Activated naive CD4-positive, alpha-beta T cell (primary cell): ENCODE measurements around the gene MAP3K14.
"Not testable (repeated sequence)": the region's sequence is repeated elsewhere in the genome, so short reads cannot be mapped to it uniquely, and the experiment has no call there.

Experiments
- DNase-seq, 4 experiments: peaks; one replicate each; lab custom pipeline; 2025; lab: John Stamatoyannopoulos, UW

MAP3K14 gene

DNA sequence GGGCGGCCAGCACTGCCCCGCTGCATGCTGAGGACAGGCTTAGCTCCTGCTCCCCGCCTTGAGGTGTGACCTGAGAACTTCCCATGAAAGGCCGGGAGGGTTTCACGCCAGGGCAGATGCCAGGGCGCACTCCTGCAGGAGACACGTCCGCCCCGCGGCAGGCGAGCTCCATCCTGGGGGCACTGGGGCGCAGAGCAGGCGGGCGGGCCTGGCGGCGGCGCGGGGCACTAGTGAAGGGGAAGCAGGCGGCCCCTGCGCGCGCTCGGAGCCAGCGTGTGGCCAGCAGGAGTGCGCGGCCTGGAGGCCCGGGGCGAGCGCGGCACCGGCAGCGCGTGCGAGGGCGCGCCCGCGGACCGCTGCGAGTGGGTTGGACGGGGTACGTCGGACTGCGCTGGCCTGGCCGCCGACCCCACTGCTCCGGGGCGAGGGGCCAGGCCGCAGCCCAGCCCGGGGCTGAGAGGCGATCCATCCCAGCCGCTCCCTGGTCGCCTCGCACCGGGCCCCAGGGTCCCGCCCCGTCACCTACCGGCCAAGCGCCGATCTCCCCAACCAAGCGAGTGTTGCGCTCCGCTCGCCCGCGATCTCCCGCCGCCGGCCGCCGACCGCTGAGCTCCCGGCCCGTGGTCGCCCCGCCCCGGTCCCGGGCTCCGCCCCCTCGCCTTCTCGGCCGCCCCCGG lies at the start of gene MAP3K14:
TSS of gene MAP3K14 (minus strand) at position 587 of the 677 bp plus-strand sequence. CDS start 26,275 bp downstream, outside the sequence.
- DNase-seq, result peak; percentile 24 to 66 (median 46)

DNA sequence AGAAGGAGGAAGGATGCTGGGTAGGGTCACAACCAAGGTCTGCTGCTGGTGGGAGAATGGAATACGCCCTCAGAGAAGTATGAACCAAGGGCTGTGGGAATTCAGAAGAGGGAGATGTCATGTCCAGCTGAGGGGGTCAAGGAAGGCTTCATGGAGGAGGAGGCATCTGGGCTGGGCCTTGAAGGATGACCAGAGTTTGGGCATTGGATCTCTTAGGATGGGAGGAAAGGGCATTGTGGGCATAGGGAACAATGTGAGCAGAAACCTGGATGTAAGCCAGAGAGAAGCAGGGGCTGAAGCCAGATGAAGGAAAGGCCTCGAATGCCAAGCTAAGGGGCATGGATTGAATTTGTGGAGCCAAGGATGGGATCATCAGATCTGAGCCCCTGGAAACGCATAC lies 49.2 kb upstream of the MAP3K14 start:
- no peak for DNase-seq

DNA sequence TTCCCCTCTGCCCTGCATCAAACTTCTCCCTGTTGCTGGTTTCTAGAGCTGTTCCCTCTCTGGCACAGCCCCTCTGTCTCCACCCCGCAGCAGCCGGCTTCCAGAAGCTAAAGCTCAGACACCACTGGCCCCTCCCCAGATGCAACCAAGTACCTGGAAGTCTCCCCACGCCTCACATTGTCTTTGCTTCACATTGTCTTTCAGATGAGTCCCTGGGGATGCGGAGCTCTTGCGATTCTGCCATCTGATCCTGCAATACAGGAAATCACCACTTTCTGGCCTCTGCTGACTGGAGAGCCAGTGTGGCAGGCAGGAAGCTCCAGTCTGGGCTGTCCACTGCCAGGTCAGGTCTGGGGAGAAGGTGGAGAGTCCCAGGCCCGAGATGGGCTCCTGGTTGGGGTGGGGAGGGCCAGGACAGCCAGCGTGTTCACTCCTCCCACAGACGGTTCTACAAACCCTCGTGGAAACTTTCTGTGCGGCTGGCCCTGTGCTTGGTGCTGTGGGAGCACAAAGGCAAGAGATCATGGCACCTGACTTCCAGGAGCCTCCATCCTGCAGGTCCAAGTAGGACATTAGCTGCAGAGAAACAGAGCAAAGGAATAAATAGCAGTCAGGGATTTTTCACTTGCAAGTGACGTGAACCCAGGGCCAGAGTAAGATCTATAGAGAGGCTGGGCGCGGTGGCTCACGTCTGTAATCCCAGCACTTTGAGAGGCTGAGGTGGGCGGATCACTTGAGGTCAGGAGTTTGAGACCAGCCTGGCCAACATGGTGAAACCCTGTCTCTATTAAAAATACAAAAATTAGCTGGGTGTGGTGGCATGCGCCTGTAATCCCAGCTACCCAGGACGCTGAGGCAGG lies 47.9 kb upstream of the MAP3K14 start:
- no peak for DNase-seq

DNA sequence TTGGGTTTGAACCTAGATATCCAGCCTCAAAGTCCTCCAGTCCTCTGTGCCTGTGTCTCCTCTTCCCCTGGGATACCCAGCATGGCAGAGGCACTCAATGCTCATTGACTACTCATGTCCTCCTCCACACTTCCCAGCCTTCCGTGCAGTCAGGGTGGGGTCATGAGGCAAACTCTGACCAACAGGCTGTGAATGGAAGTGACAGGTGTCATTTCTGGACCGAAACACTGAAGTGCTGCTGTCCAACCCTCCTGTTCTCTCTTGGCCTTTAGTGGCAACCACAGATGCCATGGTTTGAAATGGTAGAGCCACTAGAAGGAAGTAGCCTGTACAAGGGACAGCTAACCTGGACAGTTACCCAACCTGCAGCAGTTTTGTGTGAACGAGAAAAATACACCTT lies 46.7 kb upstream of the MAP3K14 start:
- no peak for DNase-seq

DNA sequence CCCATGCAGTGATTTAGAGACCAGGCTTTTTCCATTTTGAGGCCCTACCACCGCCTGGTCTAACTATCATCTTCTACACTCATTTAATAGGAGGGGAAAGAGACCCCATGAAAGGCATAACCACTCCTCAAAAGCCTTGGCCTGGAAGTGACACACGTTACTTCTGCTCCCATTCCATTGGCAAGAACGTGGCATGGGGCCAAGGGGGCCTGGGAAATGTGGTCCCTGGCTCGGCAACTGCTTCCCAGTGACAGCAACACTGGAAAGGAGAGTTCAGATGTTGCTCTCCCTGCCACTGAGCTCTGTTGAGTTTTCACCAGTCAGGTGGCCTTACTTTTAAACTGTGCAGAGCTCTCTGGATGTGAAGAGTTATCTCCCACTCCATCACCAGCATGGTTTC lies 45.2 kb upstream of the MAP3K14 start:
- no peak for DNase-seq

DNA sequence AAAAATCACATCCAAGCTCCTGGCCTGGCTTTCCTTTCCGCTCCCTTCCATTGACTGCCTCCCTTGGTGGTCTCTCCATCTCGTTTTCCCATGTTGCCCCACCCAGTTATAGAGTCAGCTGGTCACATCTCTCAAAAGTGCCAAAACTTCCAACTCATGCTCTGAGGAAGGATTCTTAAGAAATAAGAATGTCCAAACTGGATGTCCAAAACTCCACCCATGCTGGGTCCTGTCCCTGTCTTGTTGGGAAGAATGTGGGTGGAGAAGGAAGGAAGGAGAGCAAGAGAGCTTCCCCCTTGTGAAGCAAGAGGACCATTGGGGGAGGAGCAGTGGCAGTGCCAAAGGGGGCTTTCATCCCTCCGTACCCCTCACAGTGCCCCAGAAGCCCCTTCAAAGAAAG lies 44.6 kb upstream of the MAP3K14 start:
- no peak for DNase-seq

DNA sequence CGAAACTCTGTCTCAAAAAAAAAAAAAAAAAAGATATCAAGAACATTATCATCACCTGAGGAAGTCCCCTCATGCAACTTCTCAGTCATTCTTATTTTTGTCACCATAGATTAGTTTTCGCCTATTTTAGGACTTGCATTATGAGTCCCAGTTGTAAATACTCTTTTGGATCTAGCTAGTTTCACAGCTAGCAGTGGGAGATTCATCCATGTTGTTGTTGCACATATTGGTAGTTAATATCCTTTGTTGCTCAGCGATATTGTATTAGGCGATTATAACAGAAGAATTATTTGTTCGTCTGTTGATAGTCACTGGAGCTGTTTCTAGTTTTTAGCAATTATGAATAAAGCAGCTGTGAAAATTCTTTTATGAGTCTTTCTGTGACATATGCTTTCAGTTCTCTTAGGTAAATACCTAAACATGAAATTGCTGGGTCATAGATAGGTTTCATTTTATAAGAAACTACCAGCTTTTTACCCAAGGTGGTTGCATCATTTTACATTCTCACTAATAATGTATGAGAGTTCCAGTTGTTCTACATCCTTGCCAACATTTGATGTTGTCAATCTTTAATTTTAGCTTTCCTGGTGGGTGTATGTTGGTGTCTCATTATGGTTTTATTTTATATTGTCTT lies 40.7 kb upstream of the MAP3K14 start:
- no peak for DNase-seq

DNA sequence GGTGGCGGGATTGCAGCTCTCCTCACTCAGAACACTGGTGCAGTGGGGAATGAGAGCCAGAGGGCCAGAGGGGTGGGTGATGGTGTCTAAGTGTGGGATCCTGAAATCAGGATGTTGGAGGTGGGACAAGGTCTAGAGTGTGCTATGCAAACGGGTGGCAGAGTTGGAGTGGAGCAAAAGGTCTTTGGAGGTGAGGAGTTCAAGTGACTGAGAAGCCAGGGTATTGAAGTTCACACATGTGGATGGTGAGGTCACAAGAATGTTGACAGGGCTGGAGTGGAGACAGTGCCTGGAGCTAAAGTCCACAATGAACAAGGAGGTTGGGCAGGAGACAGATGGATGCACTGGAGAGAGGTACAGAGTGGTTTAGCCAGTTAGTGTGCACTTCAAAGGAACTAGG lies 38.3 kb upstream of the MAP3K14 start:
- no peak for DNase-seq

DNA sequence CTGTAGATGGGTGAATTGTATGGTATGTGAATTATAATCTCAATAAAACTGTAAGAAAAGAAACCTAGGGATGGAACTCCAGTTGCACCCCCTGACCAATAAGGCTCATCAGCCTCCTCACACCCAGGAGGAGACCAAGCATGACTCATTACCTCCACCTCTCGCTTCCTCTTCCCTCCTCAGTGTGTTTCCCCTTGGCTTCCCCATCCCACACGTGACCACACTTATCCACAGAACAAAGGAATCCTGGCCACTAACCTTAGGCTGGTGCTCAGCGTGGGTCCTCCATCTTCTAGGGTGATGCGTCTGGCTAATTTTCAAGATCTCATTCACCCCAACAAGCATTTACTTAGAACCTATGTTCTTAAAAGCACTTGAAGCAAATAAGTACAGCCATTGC lies 36.2 kb upstream of the MAP3K14 start:
- no peak for DNase-seq

DNA sequence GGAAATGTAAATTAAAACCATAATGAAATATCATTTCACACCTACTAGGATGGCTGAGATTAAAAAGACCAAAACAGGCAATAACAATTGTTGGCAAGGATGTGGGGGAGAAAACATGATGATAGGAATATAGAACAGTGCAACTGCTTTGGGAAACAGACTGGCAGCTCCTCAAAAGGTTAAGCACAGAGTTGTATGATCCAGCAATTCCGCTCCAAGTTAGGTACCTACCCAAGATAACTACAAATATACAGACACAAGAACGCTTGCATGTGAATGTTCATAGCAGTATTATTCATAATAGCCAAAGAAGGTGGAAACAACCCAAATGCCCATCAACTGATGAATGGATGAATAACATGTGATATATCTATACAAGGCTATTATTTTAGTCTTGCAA lies 35.0 kb upstream of the MAP3K14 start:
- DNase-seq, result no peak

DNA sequence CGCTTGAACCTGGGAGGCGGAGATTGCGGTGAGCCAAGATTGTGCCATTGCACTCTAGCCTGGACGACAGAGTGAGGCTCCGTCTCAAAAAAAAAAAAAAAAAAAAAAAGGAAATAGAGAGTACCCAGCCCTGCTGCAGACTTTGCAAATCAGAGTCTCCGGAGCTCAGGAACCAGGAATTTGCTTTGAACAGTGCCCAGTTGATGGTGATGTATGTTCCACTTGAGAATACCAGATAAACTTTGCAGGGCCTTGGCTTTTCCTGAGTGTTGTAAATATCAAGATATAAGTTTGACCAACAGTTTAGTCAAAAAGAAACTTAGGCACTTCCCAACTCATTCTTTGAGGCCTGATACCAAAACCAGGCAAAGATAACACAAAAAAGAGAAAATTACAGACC lies 30.6 kb upstream of the MAP3K14 start:
- no peak for DNase-seq

DNA sequence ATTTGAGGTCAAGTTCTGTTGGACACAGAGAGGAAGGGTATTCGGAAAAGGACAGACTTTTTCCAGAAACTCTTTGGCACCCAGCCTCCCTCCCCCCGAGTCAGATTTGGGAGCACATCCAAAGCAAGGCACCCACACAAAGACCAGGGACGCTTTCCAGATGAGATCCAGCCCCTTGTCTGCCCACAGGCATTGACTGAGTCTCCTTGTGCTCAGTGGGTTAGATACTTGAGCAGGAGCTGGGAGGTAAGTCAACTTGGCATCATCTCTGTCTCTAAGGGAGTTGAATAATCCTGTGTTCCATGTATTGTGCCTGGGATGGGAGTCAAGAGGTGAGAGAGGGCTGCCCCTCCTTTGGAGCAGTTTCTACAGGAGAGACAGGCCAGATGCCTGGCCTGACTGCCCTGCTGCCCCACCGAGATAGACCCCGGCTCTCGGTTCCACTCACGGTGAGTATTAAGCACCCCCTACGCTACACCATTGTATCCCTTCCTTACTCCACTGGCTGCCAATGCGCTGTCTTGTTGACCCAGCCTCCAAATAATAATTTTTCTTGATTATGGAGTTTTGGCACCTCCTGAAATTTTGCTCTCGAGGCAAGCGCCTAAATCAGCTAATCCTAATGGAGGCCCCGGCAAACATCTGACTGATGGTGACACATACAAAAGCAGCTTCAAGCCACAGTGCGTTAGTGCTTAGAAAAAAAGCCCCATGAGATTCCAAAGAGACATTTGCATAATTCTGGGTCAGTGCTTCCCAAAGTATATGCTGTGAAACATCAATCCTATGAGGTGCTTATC lies 29.6 kb upstream of the MAP3K14 start:
- DNase-seq, result no peak

DNA sequence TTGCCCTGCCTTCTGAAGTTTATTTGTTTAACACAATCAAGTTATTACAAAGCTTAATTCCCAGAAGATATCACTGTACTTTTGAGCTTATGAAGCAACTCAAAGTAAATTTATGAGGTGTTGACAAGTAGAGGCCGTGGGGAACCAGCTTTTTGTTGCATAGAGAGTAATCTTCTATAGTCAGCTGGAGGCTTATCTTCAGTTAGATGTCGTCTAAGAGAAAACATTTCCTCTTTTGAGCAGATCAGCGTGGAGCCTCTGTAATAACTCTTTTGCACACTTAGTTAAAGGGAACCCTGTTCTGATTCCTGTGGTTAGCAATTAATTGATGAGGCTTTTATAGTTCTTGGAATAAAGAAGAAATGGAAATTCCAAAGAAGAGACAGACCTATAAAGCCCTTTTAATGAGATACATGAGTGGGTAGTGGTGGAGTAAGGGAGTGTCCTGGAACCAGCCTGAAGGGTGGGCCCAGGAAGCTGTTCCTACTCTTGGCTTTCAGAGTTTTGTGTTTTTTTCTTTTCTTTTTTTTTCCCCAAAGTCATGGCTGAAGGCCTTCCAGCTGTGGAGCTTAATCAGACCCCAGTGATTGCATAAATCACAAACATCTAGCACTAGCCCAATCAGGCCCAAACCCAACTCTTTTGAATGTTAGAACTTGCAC lies 28.9 kb upstream of the MAP3K14 start:
- DNase-seq, result no peak

DNA sequence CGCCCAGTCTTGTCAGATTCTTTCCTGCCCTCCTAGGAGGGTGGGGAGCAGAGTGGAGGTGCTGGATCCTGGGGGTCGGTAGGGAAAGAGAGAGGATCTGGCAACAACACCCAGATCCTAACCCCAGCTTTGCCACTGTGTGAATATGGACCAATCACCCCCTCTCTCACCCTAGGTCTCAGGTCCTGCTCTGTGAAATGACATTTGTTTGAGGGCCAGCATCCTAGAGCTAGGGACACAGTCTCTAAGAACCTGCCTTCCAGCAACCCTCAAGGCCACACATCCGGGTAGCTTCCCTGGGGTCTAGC lies 28.4 kb upstream of the MAP3K14 start:
- no peak for DNase-seq

DNA sequence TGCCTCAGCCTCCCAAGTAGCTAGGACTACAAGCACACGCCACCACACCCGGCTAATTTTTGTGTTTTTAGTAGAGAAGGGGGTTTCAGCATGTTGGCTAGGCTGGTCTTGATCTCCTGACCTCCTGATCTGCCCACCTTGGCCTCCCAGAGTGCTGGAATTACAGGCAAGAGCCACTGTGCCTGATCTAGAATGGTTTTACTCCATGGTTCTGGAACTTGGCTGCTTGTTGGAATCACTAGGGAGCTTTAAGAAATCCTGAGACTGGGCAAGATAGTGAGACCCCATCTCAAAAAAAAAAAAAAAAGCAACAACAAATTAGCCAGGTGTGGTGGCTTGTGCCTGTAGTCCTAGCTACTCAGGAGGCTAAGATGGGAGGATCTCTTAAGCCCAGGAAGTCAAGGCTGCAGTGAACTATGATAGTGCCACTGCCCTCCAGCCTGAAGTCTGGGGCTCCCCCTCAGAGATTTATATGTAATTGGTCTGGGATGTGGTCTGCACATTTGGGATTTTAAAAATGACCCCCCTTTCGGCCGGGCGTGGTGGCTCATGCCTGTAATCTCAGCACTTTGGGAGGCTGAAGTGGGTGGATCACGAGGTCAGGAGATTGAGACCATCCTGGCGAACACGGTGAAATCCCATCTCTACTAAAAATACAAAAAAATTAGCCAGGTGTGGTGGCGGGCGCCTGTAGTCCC lies 27.3 kb upstream of the MAP3K14 start:
- not testable (repeated sequence) for DNase-seq

DNA sequence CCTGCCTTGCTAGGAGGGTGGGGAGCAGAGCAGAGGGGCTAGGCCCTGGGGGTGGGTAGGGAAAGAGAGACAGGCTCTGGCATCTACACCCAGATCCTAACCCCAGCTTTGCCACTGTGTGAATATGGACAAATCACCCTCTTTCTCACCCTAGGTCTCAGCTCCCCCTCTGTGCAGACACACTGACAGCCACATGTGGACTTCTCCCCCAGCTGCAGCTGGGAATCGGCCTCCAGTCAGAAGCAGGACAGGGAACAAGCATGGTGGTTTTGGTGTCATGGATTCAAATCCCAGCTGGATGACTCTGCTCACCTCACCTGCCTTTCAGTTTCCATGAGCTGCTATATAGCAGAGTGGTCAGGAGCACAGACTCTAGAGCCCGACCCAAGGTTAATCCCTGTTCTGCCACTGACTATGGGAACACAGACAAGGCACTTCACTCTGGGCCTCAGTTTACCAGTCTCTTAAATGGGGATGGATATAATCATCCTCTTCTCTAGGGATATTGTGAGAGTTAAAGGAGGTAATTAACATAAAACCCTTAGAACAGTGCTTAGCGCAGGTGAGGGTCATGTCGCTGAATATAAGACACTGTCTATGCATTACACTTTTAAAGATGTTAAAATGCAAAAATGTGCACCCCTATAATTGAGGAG lies 26.2 kb upstream of the MAP3K14 start:
- DNase-seq, result no peak

DNA sequence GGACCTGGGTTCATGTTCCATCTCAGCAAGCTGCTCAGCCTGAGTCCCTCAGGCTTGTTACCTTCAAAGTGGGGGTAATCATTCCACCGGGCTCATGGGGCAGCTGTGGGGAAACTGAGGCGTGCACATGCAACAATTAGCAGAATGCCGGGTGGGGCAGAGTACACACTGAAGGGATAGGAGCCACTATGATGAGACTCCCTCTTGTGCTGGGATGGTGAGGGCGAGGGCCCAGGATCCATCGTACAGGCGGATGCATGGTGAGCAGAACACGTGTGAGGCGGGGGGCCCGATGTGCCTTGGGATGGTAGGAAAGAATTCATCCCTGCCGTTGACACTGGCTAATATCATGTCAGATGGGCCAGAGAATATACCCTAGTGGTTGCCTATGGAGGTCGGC lies 25.5 kb upstream of the MAP3K14 start:
- DNase-seq, result no peak

DNA sequence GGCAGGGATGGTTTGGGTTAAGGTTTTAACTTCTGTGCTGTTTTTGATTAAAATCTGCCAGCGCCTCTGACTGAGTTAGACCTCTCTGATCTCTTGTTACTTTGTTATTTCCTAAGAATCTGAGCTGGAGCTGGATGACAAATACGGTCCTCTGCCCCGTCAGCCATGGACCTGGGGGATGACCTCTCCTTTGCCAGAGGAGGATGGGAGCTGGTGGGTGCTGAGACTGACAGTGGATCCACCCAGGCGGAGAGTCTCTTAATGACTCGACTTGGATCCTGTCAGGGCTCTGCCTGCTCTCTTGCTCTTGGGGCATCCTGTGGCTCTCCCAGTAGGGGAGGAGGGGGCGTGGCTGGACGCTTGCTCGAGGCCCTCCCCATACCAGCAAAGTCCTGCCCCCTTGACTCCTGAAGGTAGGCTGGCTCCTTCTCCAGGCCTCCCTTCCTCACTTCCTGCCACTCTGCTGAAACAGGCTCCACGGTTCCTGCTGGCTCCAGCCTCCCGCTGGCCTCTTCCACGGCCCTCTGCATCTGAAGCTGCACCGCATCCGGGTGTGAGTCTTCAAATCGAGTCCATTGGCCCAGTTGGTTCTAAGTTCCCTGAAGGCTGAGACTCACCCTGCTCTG lies 24.8 kb upstream of the MAP3K14 start:
- no peak for DNase-seq

DNA sequence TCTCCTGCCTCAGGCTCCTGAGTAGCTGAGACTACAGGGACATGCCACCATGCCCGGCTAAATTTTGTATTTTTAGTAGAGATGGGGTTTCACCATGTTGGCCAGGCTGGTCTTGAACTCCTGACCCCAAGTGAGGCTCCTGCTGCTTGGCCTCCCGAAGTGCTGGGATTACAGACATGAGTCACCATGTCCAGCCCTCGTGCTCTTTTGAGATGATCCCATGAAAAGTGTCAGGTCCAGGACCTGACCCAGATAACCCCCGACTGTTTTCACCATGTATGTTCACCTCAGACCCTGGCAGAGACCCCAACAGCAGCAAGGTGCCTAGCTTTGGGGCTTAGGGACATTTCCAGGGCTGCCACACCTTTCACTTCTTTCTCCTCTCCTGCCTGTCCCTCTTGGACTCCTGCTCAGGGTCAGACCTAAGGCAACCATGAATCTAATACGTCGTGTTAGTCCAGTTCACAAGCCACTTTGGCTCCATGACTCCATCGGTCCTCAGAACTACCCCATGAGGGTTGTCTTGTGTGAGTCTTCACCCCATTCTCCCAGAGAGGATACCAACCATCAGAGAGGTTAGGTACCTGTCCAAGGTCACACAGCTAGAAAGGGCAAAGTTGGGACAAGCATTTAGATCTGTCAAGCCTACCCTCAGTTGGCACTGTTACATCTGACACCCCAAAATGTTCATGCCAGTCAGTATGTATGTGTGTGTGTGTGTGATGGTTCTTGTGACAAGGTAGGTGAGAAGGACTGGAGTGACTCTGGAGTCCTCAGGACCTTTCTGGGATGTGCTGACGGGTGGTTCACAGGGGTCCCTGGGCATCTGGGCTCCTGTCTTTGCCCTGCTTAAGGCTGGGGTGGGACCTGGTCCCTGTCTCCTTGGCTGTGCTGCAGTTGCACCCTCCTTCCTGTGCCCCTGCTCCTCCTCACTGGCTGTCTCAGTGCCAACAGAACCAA lies 23.1 kb upstream of the MAP3K14 start:
- DNase-seq, result no peak
